ENCODE results near the gene ISCA2.
"Not testable (repeated sequence)": the region's sequence is repeated elsewhere in the genome, so short reads cannot be mapped to it uniquely, and the experiment has no call there.

The ISCA2 gene

GRCh38 chr14:74531467-74531866 is 37.9 kb downstream of the ISCA2 start:
- DNase-seq = no peak

DNA sequence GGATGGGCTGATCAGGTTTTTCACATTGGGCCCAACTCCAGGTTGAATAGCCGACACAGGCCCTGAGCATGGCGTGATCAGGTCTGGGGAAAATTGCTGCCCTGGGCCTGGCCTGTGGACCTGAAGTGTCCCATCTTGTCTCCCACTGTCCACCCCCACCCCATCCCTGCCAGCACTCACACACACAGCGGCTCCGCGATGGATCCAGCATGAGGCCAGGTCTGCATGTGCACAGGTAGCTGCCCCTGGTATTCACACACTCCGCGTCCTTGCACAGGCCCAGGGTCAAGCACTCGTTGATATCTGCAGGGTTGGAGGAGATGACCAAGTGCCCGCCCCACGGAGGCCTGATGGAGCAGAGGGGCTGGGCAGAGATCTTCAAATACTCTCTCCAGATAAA is 38.7 kb downstream of the ISCA2 start:
- DNase-seq = no peak

DNA sequence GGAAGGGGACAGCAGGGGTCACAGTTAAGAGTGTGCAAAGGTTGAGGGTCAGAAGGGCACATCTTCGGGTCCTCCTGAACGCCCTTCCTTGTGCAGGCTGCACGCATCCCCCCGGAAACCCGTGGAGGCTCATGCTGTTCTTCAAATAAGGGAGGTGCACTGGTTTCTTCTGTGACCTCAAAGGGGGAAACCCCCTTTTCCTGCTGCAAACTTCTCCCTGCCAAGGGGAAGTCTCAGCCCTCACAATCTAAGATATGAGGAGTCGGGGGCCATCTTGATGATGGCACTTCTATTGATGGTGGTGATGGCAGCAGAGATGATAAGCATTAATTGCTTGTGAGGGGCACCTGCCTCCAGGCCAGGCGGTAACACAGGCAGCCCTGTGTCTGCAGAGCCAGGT is 40.0 kb downstream of the ISCA2 start:
- DNase-seq = no peak

DNA sequence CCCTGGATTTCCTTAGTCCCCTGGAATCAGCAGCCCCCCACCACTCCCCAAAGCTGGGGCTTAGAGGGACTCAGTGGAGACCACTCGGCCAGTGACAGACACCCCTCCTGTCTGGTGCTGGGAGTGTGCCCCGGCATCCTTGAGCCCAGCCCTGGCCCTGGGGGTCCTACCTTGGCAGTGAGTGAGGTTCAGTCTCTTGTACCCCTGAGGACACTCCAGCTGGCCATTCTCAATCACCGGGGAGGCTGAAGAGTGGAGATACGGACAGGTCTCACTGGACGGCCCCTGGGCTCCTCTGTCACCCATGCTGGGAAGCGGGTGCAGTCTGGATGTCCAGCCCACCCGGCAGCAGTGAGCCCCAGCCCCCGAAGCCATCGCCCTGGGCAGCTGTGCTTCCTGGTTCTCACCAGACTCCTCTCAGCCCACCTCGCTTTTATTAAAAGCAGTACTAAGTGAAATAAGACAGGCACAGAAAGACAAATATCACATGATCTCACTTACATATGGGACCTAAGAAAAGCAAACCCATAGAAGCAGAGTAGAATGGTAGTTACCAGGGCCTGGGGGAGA is 42.3 kb downstream of the ISCA2 start:
- DNase-seq = no peak

DNA sequence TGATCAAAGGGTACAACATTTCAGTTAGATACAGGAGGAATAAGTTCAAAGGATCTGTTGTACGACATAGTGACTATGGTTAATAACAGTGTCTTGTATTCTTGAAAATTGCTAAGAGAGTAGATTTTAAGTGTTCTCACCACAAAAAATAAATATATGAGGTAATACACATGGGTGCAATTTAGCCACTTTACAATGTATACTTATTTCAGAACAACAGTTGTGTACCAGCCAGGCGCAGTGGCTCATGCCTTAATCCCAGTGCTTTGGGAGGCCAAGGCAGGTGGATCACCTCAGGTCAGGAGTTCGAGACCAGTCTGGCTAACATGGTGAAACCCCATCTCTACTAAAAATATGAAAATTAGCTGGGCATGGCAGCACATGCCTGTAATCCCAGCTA is 42.8 kb downstream of the ISCA2 start:
- not testable (repeated sequence) for DNase-seq

DNA sequence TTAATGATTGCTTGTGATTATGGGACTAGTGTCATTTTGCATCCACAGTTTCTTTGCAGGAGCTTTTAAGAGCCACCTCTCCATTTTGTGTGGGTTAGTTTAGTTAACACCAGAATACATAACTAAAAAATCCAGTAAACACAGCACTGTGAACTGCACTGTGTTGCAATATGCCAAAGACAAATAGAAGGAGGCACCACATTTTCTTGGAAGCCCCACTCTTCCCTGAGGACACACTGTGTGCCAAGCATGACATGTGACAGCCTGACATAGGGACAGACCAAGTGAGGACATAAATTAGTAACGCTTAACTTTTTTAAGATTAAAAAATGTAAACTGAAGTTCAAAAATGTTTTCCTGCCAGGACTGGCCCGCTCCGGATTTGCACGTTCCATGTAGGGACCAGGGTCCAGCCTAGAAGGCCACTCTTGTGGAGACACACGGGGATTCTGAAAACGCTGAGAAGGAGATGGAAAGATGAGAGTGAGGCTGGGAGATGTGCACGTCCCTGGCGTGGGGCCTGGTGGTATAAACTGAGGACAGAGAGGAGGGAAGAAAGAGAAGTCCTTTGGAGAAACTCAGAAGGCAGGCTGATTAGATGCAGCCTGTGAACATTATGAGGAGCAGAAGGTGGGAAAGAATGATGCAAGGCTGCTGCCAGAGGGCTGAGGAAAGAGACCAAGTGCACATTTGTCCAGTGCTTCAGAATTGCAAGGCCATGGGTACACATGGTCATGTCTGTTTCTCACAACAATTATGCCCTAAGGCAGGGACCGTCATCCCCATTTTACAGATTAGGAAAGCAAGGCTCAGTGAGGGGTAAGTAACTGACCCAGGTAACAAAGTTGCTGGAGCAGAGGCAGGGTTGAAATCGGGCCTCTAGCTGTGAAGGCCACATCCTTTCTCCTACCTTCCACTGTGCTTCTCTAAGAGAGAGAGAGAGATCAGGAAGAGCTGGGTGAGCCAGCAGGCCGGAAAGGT is 45.1 kb downstream of the ISCA2 start:
- no peak for DNase-seq

DNA sequence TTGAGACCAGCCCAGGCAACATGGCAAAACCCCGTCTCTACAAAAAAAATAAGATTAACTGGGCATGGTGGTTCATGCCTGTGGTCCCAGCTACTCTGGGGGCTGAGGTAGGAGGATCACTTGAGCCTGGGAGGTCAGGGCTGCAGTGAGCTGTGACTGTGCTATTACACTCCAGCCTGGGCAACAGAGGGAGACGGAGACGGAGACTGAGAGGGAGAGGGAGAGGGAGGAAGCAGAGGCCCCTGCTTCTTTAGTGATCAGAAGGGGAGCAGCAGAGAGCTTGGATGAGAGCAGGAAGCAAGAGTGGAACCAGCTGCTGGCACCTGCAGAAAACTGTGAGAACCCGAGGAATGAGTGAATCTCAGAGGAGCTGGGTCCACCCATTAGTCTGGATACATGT is 45.9 kb downstream of the ISCA2 start:
- DNase-seq = no peak

- DNase-seq = no peak
These were observed 47.7 kb downstream of the ISCA2 start for GRCh38 chr14:74541225-74541624.

DNA sequence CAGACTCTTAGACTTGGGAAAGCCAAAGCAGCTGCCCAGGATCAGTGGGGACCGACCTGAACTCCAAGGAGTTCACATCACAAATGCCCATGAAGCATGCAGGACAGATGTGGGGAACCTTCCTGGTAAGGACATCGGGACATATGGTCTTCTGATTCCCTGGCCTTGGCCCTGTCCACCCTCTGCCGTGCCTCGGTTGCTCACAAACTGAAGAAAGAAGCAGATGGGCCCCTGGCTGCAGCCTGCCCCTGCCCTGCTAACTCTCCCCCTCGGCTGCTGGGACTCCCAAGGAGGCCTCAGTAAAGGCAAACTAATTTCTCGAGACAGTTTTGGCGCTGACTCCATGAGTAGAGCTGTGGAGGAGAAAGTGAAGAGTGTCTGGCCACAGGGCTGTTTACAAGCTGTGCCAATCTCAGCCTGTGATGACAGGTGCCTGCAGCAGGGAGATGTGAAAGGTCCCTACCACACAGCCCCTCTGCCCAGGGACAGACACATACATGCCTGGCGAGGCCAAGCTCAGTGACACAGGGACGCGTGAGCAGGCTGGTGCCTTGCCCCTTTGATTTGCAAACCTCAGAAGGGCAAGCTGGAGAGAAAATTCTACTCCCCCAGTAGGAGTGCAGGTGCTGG is 48.6 kb downstream of the ISCA2 start:
- DNase-seq = no peak

DNA sequence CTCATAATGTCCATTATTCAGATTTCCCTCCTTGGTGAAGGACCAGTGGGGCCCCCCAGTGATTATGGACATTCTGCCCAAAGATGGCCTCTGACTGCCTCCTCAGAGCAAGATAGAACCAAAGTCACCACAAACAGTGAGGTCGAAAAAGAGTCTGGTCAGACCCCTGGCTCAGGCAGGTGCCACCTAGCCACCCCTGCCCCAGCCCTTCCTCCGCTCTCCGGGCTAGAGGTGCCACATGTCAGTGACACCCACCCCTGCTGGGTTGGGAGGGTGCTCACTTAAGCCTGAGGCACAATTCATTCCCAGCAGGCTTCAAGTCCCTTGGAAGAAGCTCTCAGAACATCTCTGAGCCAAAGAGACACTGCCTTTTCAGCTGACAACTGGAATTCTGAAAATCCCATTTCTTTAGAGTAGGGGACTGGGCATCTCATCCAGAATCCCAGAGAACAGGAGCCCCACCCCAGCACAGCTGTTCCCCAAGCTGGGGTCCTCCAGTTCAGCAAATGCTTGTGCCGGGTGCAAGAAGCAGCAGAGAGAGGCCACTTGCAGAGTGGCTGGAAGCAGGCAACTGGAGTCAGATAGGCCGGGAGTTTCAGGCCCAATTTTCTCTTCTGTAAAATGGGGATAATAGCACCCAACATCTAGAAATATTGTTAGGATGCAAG is 50.3 kb downstream of the ISCA2 start:
- no peak for DNase-seq

GRCh38 chr14:74545386-74545785 is 51.8 kb downstream of the ISCA2 start:
- no peak for DNase-seq

DNA sequence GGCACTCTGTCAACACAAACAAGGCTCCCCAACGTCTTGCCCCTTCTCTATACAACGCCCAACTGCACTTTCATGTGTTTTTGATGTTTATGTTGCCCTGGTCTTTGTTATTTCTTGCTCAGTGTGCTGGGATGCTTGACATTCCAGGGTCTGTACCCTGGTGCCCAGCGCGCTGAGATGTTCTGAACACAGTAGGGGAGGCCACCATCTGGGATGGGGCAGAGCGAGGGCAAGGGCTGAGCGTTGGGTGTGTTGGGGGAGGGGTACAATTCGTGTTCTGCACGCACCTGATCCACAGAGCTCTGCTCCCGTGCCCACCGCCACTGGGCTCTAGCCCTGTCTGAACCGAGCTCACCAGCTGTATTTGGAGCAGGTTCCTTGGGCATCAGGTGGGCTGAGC is 52.9 kb downstream of the ISCA2 start:
- no peak for DNase-seq

All from NCI-H446 treated with DMSO at 0.1 percent for 48 hours (cell line).